DND-41 (cell line): ENCODE data around the gene TRAP1.

ENCODE experiments used
- ATAC-seq: fragments of 200-7000 bp; cut with Tn5 transposase; 3 replicates; pipeline ENCODE4 v1.9.1; 2021; ENCODE audit warnings: low read depth; ENCODE audit not compliant: insufficient read depth
- DNase-seq: peaks from one replicate; pipeline ENCODE4 v3.0.0-alpha.2; 2020
- H2AFZ ChIP-seq: 2 replicates; pipeline ENCODE4 v1.6.0; 2012; ENCODE audit warnings: low read depth, low read length
- H3K27ac ChIP-seq: 2 replicates; pipeline ENCODE4 v1.5.1; 2012; ENCODE audit warnings: low read length, inconsistent platforms
- H3K27me3 ChIP-seq: fragments of 200-600 bp; sonication (generic); 2 replicates; pipeline ENCODE4 v1.6.0; 2012; ENCODE audit warnings: low read length, mild to moderate bottlenecking, inconsistent platforms; ENCODE audit not compliant: insufficient read depth, poor library complexity
- H3K36me3 ChIP-seq: 2 replicates; pipeline ENCODE4 v1.5.1; 2012; ENCODE audit warnings: low read length, inconsistent platforms; ENCODE audit not compliant: insufficient read depth
- H3K4me1 ChIP-seq: 2 replicates; pipeline ENCODE4 v1.5.1; 2012; ENCODE audit warnings: mild to moderate bottlenecking, low read length; ENCODE audit not compliant: insufficient read depth
- H3K4me2 ChIP-seq: 2 replicates; pipeline ENCODE4 v1.6.0; 2012; ENCODE audit warnings: mild to moderate bottlenecking, moderate library complexity, low read length, inconsistent platforms; ENCODE audit not compliant: insufficient read depth
- H3K4me3 ChIP-seq, 2 experiments: fragments of 200-600 bp in 1 of 2; shearing (Covaris generic) in 1 of 2; 2 replicates each; pipeline ENCODE4 v1.5.1; 2012 to 2016; ENCODE audit warnings: inconsistent platforms in 2 of 2, low read length in 2 of 2, mild to moderate bottlenecking in 2 of 2, low read depth in 1 of 2, moderate library complexity in 1 of 2
- H3K79me2 ChIP-seq: 2 replicates; pipeline ENCODE4 v1.6.0; 2012; ENCODE audit warnings: low read length, inconsistent platforms; ENCODE audit not compliant: insufficient read depth
- H3K9ac ChIP-seq: 2 replicates; pipeline ENCODE4 v1.6.0; 2012; ENCODE audit warnings: low read depth, mild to moderate bottlenecking, inconsistent platforms, low read length, moderate library complexity
- H3K9me3 ChIP-seq: 2 replicates; pipeline ENCODE4 v1.5.1; 2012; ENCODE audit warnings: low read length, moderate library complexity, mild to moderate bottlenecking, inconsistent platforms; ENCODE audit not compliant: insufficient read depth, severe bottlenecking
- H4K20me1 ChIP-seq: 2 replicates; pipeline ENCODE4 v1.6.0; 2012; ENCODE audit warnings: low read length; ENCODE audit not compliant: insufficient read depth
- EZH2 ChIP-seq: IDR thresholded peaks from 3 replicates; pipeline ENCODE4 v1.6.1; 2012; ENCODE audit warnings: borderline replicate concordance, low read depth, mild to moderate bottlenecking, moderate library complexity, low read length, inconsistent platforms; ENCODE audit not compliant: severe bottlenecking
- TF ChIP-seq, protein P1 (sequence below): IDR thresholded peaks from 2 replicates; pipeline ENCODE4 v1.5.1; 2012; ENCODE audit warnings: borderline replicate concordance, low read length, moderate library complexity, mild to moderate bottlenecking; ENCODE audit not compliant: poor library complexity, severe bottlenecking; ENCODE audit errors: extremely low read depth

The TRAP1 gene

GRCh38 chr16:3762107-3762750 lies 44.9 kb upstream of the TRAP1 start:
- Histone ChIP-seq H3K36me3 (peaks cover 83% of the 10 kb centered on the region), H4K20me1 (peaks cover 24% of the 10 kb centered on the region), H3K9ac (no peak overlapping the region), H3K9me3 (no peaks in the 10 kb centered on the region), H3K4me1 (no peaks in the 10 kb centered on the region), H3K27ac (no peak overlapping the region), H2AFZ (no peak overlapping the region), H3K27me3 (no peaks in the 10 kb centered on the region), H3K4me3 (no peak overlapping the region), H3K4me2 (no peak overlapping the region), H3K79me2 (no peaks in the 10 kb centered on the region; the same call in 1 of the 2 replicates)
- no peak for TF ChIP-seq EZH2
- TF ChIP-seq, protein P1, sequence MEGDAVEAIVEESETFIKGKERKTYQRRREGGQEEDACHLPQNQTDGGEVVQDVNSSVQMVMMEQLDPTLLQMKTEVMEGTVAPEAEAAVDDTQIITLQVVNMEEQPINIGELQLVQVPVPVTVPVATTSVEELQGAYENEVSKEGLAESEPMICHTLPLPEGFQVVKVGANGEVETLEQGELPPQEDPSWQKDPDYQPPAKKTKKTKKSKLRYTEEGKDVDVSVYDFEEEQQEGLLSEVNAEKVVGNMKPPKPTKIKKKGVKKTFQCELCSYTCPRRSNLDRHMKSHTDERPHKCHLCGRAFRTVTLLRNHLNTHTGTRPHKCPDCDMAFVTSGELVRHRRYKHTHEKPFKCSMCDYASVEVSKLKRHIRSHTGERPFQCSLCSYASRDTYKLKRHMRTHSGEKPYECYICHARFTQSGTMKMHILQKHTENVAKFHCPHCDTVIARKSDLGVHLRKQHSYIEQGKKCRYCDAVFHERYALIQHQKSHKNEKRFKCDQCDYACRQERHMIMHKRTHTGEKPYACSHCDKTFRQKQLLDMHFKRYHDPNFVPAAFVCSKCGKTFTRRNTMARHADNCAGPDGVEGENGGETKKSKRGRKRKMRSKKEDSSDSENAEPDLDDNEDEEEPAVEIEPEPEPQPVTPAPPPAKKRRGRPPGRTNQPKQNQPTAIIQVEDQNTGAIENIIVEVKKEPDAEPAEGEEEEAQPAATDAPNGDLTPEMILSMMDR: no peak
- DNase-seq (no peak), ATAC-seq (no peak)

DNA sequence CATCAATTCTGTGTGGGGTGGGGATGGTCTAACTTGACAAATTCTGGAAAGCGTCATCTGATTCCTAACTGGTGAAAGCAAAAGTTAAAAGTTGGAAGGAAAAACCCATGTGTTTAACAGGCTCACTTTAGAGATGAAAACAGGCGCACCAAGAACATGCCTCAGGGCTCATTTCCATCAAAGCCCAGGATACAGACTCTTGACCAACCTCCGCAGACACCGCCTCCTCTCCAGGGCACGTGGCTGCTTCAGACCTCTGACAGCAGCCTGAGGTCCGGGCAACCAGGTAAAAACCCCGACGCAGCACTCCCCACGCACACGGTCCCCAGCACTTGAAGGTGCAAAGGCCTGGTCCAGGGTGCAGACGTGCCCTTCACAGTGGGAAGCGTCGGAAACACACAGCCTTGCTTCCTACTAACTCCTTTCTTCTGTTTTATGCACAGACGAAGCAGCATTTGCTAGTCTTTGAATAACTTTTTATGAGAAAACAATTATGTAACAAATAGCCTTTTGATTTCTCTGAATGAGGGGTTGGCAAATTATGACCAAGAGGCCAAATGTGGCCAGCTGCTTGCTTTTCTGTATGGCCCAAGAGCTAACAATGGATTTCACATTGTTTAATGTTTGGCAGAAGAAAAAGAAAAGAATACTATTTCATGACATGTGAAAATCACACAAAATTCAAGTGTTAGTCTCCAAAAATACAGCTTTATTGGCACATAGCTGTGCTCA lies 44.2 kb upstream of the TRAP1 start:
- Histone ChIP-seq H3K27ac (no peak overlapping the region), H3K27me3 (no peaks in the 10 kb centered on the region), H3K79me2 (no peaks in the 10 kb centered on the region; the same call in 1 of the 2 replicates), H3K9me3 (no peaks in the 10 kb centered on the region), H4K20me1 (peaks cover 20% of the 10 kb centered on the region), H3K4me1 (no peaks in the 10 kb centered on the region), H3K4me2 (no peak overlapping the region), H3K36me3 (peaks cover 83% of the 10 kb centered on the region), H3K9ac (no peak overlapping the region), H3K4me3 (no peak overlapping the region), H2AFZ (no peak overlapping the region)
- DNase-seq (no peak), ATAC-seq (no peak)
- TF ChIP-seq EZH2: no peak
- TF ChIP-seq, protein P1: no peak

GRCh38 chr16:3760518-3760917 lies 43.2 kb upstream of the TRAP1 start:
- Histone ChIP-seq H3K27ac (no peak overlapping the region), H4K20me1 (peaks cover 20% of the 10 kb centered on the region), H2AFZ (no peak overlapping the region), H3K4me3 (no peak overlapping the region), H3K27me3 (no peaks in the 10 kb centered on the region), H3K79me2 (no peaks in the 10 kb centered on the region; the same call in 1 of the 2 replicates), H3K9ac (no peak overlapping the region), H3K9me3 (no peaks in the 10 kb centered on the region), H3K36me3 (peaks cover 82% of the 10 kb centered on the region), H3K4me1 (no peaks in the 10 kb centered on the region), H3K4me2 (no peak overlapping the region)
- DNase-seq: no peak
- ATAC-seq: no peak
- no peak for TF ChIP-seq EZH2
- TF ChIP-seq, protein P1: no peak
